Measurements from ENCODE around the gene TBX1.

Gene TBX1

GRCh38 chr22:19799322-19800190, 39.0 kb downstream of the TBX1 start:
- DNase-seq (ENCODE audit: low read depth in 2 of 2): no peak

GRCh38 chr22:19800306-19800705, 39.7 kb downstream of the TBX1 start:
- DNase-seq (ENCODE audit: low read depth in 2 of 2): no peak

DNA sequence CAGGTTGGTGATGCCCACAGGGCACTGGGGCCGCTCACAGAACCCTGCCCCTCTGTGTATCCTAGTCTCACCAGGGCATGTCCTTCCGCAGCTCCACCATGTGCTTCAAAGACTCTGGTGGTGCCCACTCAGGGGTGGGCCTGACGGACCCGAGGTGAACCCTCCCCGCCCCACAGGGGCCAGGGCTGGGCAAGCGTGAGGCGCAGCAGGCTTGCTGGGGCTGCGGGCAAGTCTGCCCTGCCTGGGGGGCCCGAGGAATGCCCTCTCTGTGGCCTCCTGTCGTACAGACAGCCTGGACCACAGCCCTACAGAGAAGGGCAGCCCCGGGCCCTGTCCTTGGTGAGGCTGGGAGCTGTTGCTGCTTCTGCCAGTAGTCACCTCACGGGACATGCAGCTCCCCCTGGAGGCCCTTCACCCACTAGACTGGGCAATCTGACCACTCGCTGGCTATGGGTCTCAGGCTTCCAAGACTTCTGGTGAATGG, 40.2 kb downstream of the TBX1 start:
- no peak for DNase-seq (ENCODE audit: low read depth in 2 of 2)

- DNase-seq (ENCODE audit: low read depth in 2 of 2): no peak
Measured at GRCh38 chr22:19801340-19802000, 40.9 kb downstream of the TBX1 start.

- no peak for DNase-seq (ENCODE audit: low read depth in 2 of 2)
Measured at GRCh38 chr22:19802001-19802893, 41.7 kb downstream of the TBX1 start.

DNA sequence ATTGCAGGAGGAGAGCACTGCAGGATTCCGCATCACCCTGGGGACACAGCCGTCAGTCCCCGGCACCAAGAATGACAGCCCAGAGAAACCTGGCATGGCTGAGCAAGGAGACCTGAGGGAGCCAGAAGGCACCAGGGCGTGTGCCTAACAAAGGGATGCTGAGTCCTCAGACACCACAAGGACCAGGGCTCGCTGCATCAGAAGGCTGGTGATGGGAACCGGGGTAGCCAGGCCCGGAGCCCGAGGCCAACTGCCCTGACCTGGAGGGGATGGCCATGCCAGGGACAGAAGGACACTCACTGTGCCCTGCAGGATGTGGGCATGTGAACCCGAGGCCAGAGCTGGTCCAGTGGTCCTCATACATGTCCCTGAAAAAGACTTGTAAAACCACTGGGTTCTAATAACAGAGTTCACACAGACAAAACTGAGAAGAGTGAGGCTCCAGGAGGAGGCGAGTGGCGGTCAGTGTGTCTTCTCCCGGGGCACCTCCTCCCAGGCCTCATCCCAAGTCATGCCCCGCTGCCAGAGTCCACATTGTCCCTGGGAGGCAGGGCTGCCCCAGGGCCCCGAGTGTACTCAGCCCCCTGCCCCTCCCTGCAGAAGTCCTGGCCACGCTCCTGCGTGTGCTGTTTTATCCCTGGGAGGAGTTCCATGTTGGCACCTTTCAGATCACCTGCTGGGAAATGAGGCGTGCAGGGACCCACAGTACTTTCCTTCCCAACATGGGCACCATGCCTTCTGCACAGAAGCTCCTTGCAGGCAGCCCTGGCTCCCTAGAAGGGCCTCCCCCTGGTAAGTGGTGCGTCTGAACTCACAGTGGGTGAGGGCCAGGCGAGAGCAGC, 42.5 kb downstream of the TBX1 start:
- no peak for DNase-seq (ENCODE audit: low read depth in 2 of 2)

- no peak for DNase-seq (ENCODE audit: low read depth in 2 of 2)
Measured at GRCh38 chr22:19803736-19804267, 43.2 kb downstream of the TBX1 start.

GRCh38 chr22:19805821-19806212, 45.2 kb downstream of the TBX1 start:
- DNase-seq (ENCODE audit: low read depth in 2 of 2): no peak

DNA sequence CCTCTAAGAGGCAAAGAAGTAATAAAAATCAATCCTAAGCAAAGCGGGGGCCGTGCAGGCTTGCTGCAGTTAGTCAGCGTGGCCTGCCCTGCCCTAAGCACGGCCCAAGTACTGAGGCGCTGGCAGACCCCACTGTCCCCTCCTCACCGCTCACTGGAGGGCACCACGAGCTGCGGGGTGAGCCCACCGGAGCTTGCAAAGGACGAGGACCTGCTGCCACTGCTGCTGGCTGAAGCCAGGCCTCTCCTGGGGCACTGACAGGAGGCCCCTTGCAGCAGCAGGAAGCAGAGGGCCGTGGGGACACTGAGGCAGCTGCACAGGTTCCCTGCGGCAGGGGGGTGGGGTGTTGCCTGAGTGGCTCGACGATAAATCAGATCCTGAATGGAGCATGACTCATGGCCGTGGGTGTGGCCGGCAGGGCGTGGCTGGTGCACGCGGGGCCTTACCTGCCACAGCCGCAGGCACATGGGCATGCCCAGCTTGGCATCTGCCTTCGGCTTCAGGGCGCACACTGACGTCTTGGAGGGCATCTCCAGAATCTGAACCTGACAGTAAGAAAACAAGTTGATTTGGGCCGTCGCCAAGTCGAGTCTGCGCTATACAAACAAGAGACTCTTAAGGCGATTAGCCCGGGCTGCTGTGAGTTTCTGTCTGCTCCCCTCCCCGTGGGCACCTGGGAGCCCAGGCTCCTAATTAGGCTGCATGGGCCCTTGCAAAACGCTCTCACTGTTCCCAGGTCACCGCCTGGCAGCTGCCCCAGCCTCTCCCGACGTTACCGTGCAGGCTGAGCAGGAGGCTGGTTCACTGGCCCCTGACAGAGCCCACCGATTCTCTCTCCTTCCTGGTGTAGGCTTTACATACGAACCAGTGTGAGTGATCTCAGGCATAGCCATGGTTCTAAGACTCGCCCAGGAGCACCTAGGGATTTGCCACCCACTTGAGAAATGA, 45.9 kb downstream of the TBX1 start:
- DNase-seq (ENCODE audit: low read depth in 2 of 2): no peak

DNA sequence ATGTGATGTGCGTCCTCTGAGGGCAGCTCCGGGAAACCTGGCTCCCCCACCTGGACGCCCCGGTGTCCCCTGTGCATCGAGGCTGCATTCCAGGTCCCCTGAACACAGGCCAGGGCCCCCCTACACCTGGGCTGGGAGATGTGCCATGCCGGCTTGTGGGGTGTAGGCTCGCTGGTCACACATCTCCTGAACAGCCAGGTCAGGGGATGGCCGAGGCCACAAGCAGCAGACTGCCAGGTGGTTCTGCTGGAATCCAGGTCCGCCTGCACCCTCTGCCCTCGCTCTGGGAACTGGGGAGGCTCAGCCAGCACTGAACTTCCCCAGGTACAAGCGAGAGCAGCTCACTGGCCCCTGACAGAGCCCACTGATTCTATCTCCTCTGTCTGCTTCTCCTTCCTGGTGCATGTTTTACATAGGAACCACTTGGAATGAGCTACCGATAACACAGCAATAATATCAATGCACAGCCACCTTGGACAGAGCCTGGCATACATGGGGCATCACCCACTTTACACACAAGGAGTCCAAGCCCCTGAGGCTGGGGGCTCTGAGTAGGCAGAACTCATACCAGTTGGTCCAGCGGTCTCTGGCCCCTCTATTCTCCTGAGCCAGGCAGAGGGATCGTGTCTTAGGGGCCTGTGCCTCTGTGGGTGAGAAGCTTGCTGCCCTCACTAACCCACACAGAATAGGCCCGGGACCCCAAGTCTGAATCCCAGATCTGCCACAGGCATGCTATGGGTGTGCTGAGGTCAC, 46.8 kb downstream of the TBX1 start:
- DNase-seq (ENCODE audit: low read depth in 2 of 2): no peak

- DNase-seq (ENCODE audit: low read depth in 2 of 2): no peak
Measured at GRCh38 chr22:19807914-19808872, 47.6 kb downstream of the TBX1 start.

GRCh38 chr22:19808873-19809478, 48.4 kb downstream of the TBX1 start:
- no peak for DNase-seq (ENCODE audit: low read depth in 2 of 2)

GRCh38 chr22:19809741-19810140, 49.2 kb downstream of the TBX1 start:
- no peak for DNase-seq (ENCODE audit: low read depth in 2 of 2)

DNA sequence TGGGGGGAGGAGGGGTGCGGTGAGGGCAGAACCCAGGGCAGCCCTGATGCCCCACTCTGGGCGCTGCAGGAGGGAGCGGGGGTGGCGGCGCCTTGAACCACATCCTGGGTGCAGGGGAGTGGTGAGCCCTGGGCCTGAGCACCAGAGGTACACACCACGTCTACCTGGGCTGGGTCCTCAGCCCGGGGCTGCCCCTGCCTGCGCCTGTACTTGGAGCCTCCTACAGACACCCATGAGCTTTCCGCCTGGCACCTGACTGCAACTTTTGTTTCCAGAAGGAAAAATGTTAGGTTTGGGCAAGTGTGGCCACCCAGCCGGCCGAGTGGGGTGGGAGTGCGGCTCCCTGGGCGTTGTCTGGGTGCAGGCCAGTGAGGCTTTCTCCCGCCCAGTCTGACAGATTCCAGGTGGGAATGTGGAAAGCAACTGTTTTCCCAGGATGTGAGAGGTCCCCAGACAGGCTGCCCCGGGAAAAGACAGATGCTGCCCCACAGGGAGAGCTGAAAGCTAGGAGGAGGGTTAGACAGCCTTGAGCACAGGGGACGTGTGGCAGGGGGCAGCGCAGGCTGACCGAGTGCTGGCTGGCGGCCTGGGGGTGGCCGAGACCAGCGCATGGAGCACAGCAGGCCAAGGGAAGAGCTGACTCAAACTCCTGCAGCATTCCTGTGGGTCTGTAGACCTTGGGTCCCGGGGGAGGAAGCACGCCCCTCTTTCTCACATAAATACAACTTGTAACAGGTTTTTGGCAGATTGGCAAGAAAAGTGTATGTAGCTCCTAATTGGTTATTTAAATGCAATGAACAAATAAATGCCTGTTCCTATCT, 50.0 kb downstream of the TBX1 start:
- no peak for DNase-seq (ENCODE audit: low read depth in 2 of 2)

DNA sequence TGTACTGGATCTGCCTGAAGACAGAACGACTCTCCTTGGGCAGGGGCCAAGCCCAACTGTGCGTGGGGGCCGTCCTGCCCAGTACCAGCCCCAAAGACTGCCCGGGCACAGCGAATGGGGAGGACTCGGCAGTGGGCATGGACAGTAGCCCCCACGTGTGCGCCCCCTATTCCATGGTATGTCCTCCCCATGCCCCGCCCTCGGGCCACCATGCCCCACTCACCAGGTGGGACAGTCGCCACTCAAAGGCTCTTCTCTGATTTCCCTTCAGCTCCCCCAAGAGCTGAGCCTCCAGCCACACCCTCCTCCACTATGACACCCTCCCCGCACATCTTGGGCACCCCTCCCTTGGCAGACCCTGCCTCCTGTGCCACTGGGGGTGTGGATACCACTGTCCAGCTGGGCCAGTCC, 50.6 kb downstream of the TBX1 start:
- DNase-seq (ENCODE audit: low read depth in 2 of 2): no peak
